Left colon (tissue), 2 donors: ENCODE data around the gene FOXRED1. TPM values are rescaled to one million over a fixed set of nuclear protein-coding genes. Genes with fewer than 3 reads are reported as not detected.
"Not testable (repeated sequence)": the region's sequence is repeated elsewhere in the genome, so short reads cannot be mapped to it uniquely, and the experiment has no call there.

ENCODE experiments used
- ATAC-seq: fragments of 200-7000 bp; cut with Tn5 transposase; one replicate; pipeline ENCODE4 v1.9.1; 2020; ENCODE audit warnings: mild to moderate bottlenecking, moderate library complexity
- DNase-seq, 2 donors: peaks; one replicate each; pipeline ENCODE4 v3.0.0-alpha.2; 2020
- intact Hi-C, 2 donors: fragments of 100-400 bp; cut with DNase I in 1 of 2; cut with micrococcal nuclease in 1 of 2; formaldehyde crosslinking; loops; one replicate each; pipeline versions ENCODE4 v1.11.2 to v1.14.0; 2022; cut with DNase I, micrococcal nuclease
- long read RNA-seq: library from polyadenylated mRNA; unstranded; transcript quantifications from one replicate; pipeline ENCODE4 v2.0.0, GENCODE V29; 2021
- total RNA-seq, 2 donors: library from RNA; stranded (reverse); fragmentation: NEBNext Ultra II Directional; extraction: Animal tissue kit (Norgen Biotek cat#: 25700); gene quantifications; one replicate each; pipeline ENCODE4 v1.2.1, GENCODE V29; 2021
- donor health status: DM: no; HTN: no; CAD: no.
- donor health status: DM: yes; HTN: yes; CAD: no.

FOXRED1 gene
- total RNA-seq, result 10 to 100 TPM; 25.5 to 35.7 TPM
- long read RNA-seq, transcript FOXRED1-201 (11 exons, 1,970 nt), result major isoform, 47 of 60 reads
- long read RNA-seq, partial matches to known transcripts, result 2 of 60 reads
- long read RNA-seq, other reads (novel, unspliced or antisense), result 11 of 60 reads

GRCh38 chr11:126268708-126269579 is at the start of gene FOXRED1, which contains the start of gene SRPRA:
Gene FOXRED1 (plus strand): TSS chr11:126269154. CDS start chr11:126269207, 53 bp downstream.
Gene SRPRA (minus strand): TSS chr11:126268895. CDS start chr11:126268804, 91 bp downstream.
- peak; percentile 100 for DNase-seq
- ATAC-seq, result peak; percentile 95
- intact Hi-C loops, result no loop called here

- intact Hi-C loops, result loop anchor here in 1 of 2 donors (5.0 kb wide), 1 partner anchor 43 kb away; no protein-coding TSS in a partner anchor
- ATAC-seq, result peak; percentile 62
- DNase-seq, result peak; percentile 47 to 67
Observed at GRCh38 chr11:126219547-126219946, 49.4 kb upstream of the FOXRED1 start.

- ATAC-seq, result no peak
- DNase-seq, result no peak
- intact Hi-C loops, result no loop called here
Observed at GRCh38 chr11:126224647-126225294, 44.2 kb upstream of the FOXRED1 start.

GRCh38 chr11:126225295-126225665 is 43.7 kb upstream of the FOXRED1 start:
- intact Hi-C loops, result no loop called here
- ATAC-seq, result peak; percentile 74

GRCh38 chr11:126226334-126227084 is 42.4 kb upstream of the FOXRED1 start:
- intact Hi-C loops, result no loop called here
- ATAC-seq, result no peak
- no peak for DNase-seq

More at GRCh38 chr11:126225295-126225665, 43.7 kb upstream of the FOXRED1 start:
- no peak for DNase-seq

GRCh38 chr11:126229858-126230540 is 39.0 kb upstream of the FOXRED1 start:
- intact Hi-C loops, result no loop called here
- DNase-seq, result no peak
- ATAC-seq, result no peak

GRCh38 chr11:126231725-126232459 is 37.1 kb upstream of the FOXRED1 start:
- intact Hi-C loops, result no loop called here
- ATAC-seq, result peak; percentile 85
- DNase-seq, result no peak

- intact Hi-C loops, result no loop called here
- DNase-seq, result no peak
- ATAC-seq, result no peak
Observed at GRCh38 chr11:126232683-126233082, 36.3 kb upstream of the FOXRED1 start.

GRCh38 chr11:126233391-126233790 is 35.6 kb upstream of the FOXRED1 start:
- DNase-seq (no peak), ATAC-seq (no peak)
- intact Hi-C loops, result no loop called here

GRCh38 chr11:126246636-126247035 is 22.3 kb upstream of the FOXRED1 start:
- ATAC-seq (no peak), DNase-seq (no peak)
- intact Hi-C loops, result no loop called here

- no peak for ATAC-seq
- no peak for DNase-seq
- intact Hi-C loops, result no loop called here
Observed at GRCh38 chr11:126253265-126253664, 15.7 kb upstream of the FOXRED1 start.

GRCh38 chr11:126254819-126255218 is 14.1 kb upstream of the FOXRED1 start:
- intact Hi-C loops, result no loop called here
- DNase-seq, result no peak
- no peak for ATAC-seq

GRCh38 chr11:126255507-126255906 is 13.4 kb upstream of the FOXRED1 start:
- intact Hi-C loops, ATAC-seq, DNase-seq: not testable (repeated sequence)

GRCh38 chr11:126256216-126256615 is 12.7 kb upstream of the FOXRED1 start:
- intact Hi-C loops, result no loop called here
- ATAC-seq, result no peak
- no peak for DNase-seq

- intact Hi-C loops, result no loop called here
- DNase-seq (no peak), ATAC-seq (no peak)
Observed at GRCh38 chr11:126257144-126257543, 11.8 kb upstream of the FOXRED1 start.

GRCh38 chr11:126257764-126258163 is 11.2 kb upstream of the FOXRED1 start:
- DNase-seq (no peak), ATAC-seq (no peak)
- intact Hi-C loops, result no loop called here

GRCh38 chr11:126262216-126262615 is 6.7 kb upstream of the FOXRED1 start:
- DNase-seq, result no peak

GRCh38 chr11:126263489-126263888 is 5.5 kb upstream of the FOXRED1 start:
- DNase-seq, result no peak
- intact Hi-C loops, result loop anchor here in 1 of 2 donors (5.0 kb wide), 1 partner anchor 46 kb away; no protein-coding TSS in a partner anchor
- ATAC-seq, result no peak

More at GRCh38 chr11:126262216-126262615, 6.7 kb upstream of the FOXRED1 start:
- intact Hi-C loops, result loop anchor here in 1 of 2 donors (5.0 kb wide), 1 partner anchor 45 kb away; no protein-coding TSS in a partner anchor
- no peak for ATAC-seq
